ENCODE data around the gene TBPL1. TPM values are rescaled to one million over a fixed set of nuclear protein-coding genes. Genes with fewer than 3 reads are reported as not detected.
"Not testable (repeated sequence)": the region's sequence is repeated elsewhere in the genome, so short reads cannot be mapped to it uniquely, and the experiment has no call there.

TBPL1 gene
- polyA plus RNA-seq, 1 experiment = 71.2 TPM

- Histone ChIP-seq H3K4me3 (ENCODE audit: low read depth, low read length) (no peak overlapping the region), H3K27me3 (ENCODE audit: control insufficient read depth, insufficient read depth, low read length) (no peaks in the 10 kb centered on the region), H3K9me3 (ENCODE audit: control insufficient read depth, insufficient read depth, low read length) (no peaks in the 10 kb centered on the region), H3K27ac (ENCODE audit: low read depth, low read length) (no peak overlapping the region)
- DNase-seq (ENCODE audit: low read depth, low spot score) = peak; percentile 34
- CTCF ChIA-PET = interaction anchor here (1.0 to 6.6 kb wide), 4 partner anchors 10 to 119 kb away, joined by 3 to 172 read pairs (median 14); no protein-coding TSS in a partner anchor
- POLR2A ChIA-PET = interaction anchor here (0.6 to 1.0 kb wide), 2 partner anchors 13 to 78 kb away, joined by 4 read pairs; no protein-coding TSS in a partner anchor
- TF ChIP-seq CTCF (IDR thresholded peaks at IDR 0.05; ENCODE audit: low read depth, low read length) = no peak
Observed at GRCh38 chr6:133977983-133978895, 25.2 kb downstream of the TBPL1 start.

- Histone ChIP-seq H3K4me3 (ENCODE audit: low read depth, low read length) (no peak overlapping the region), H3K27ac (ENCODE audit: low read depth, low read length) (no peak overlapping the region), H3K27me3 (ENCODE audit: control insufficient read depth, insufficient read depth, low read length) (no peaks in the 10 kb centered on the region), H3K9me3 (ENCODE audit: control insufficient read depth, insufficient read depth, low read length) (no peaks in the 10 kb centered on the region)
- no peak for TF ChIP-seq CTCF (IDR thresholded peaks at IDR 0.05; ENCODE audit: low read depth, low read length)
- ChIA-PET CTCF (interaction anchor here (0.7 to 6.6 kb wide), 4 partner anchors 9 to 118 kb away, joined by 3 to 172 read pairs (median 14); no protein-coding TSS in a partner anchor), POLR2A (interaction anchor here (1.0 kb wide), 1 partner anchor 12 kb away, joined by 4 read pairs; no protein-coding TSS in a partner anchor)
- DNase-seq (ENCODE audit: low read depth, low spot score) = no peak
Observed at GRCh38 chr6:133978896-133979240, 25.8 kb downstream of the TBPL1 start.

GRCh38 chr6:133979269-133979963 is 26.4 kb downstream of the TBPL1 start:
- CTCF ChIA-PET = interaction anchor here (0.7 to 4.4 kb wide), 2 partner anchors 11 to 85 kb away, joined by 3 to 22 read pairs; no protein-coding TSS in a partner anchor
- POLR2A ChIA-PET; H3K9me3 ChIP-seq (ENCODE audit: control insufficient read depth, insufficient read depth, low read length); DNase-seq (ENCODE audit: low read depth, low spot score); H3K27ac ChIP-seq (ENCODE audit: low read depth, low read length); H3K27me3 ChIP-seq (ENCODE audit: control insufficient read depth, insufficient read depth, low read length); H3K4me3 ChIP-seq (ENCODE audit: low read depth, low read length): not testable (repeated sequence)

- Histone ChIP-seq H3K4me3 (ENCODE audit: low read depth, low read length) (no peak overlapping the region), H3K9me3 (ENCODE audit: control insufficient read depth, insufficient read depth, low read length) (no peaks in the 10 kb centered on the region), H3K27ac (ENCODE audit: low read depth, low read length) (no peak overlapping the region), H3K27me3 (ENCODE audit: control insufficient read depth, insufficient read depth, low read length) (no peaks in the 10 kb centered on the region)
- DNase-seq (ENCODE audit: low read depth, low spot score) = no peak
- CTCF ChIA-PET = interaction anchor here (0.6 to 2.9 kb wide), 4 partner anchors 56 to 1019 kb away, joined by 3 to 19 read pairs (median 4); no protein-coding TSS in a partner anchor
- POLR2A ChIA-PET = no interaction called here
- no peak for TF ChIP-seq CTCF (IDR thresholded peaks at IDR 0.05; ENCODE audit: low read depth, low read length)
Observed at GRCh38 chr6:133980168-133980567, 27.1 kb downstream of the TBPL1 start.

GRCh38 chr6:133983099-133983939 is 30.3 kb downstream of the TBPL1 start:
- ChIA-PET CTCF (interaction anchor here (1.2 to 3.6 kb wide), 5 partner anchors 10 to 140 kb away, joined by 3 to 32 read pairs (median 19); no protein-coding TSS in a partner anchor), POLR2A (interaction anchor here (0.6 kb wide), 1 partner anchor 76 kb away, joined by 8 read pairs; no protein-coding TSS in a partner anchor)
- no peak overlapping the region for H3K27ac ChIP-seq (ENCODE audit: low read depth, low read length)
- no peak overlapping the region for H3K4me3 ChIP-seq (ENCODE audit: low read depth, low read length)
- H3K9me3 ChIP-seq (ENCODE audit: control insufficient read depth, insufficient read depth, low read length) = no peaks in the 10 kb centered on the region
- H3K27me3 ChIP-seq (ENCODE audit: control insufficient read depth, insufficient read depth, low read length) = no peaks in the 10 kb centered on the region
- TF ChIP-seq CTCF (IDR thresholded peaks at IDR 0.05; ENCODE audit: low read depth, low read length) = no peak
- no peak for DNase-seq (ENCODE audit: low read depth, low spot score)
